HG03095 (cell line): ENCODE data around the gene NGFR.
"Not testable (repeated sequence)": the region's sequence is repeated elsewhere in the genome, so short reads cannot be mapped to it uniquely, and the experiment has no call there.

Source experiments
- ATAC-seq: cut with Tn5 transposase; IDR thresholded peaks from one replicate; pipeline ENCODE4 v1.9.1; 2021; ENCODE audit warnings: moderate library complexity; ENCODE audit not compliant: unreplicated experiment

Gene NGFR

GRCh38 chr17:49496183-49496866 is 1.2 kb downstream of the NGFR start:
- ATAC-seq: no peak

DNA sequence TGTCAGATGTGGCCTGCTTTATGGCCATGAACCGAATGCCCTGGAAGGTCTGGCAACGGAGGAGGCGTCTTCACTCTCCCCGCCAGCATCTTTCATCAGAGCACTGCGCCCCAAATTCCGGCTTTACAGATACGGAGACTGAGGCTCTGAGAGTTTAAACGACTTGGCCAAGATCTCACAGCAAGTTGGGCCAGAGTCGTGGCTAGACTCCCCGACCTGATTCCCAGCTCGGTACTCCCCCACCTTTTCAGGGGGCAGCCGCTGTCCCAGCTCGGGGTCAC is 1.7 kb downstream of the NGFR start:
- no peak for ATAC-seq

- ATAC-seq: no peak
Observed at GRCh38 chr17:49497148-49498028, 2.3 kb downstream of the NGFR start.

GRCh38 chr17:49498029-49498615 is 3.0 kb downstream of the NGFR start:
- no peak for ATAC-seq

DNA sequence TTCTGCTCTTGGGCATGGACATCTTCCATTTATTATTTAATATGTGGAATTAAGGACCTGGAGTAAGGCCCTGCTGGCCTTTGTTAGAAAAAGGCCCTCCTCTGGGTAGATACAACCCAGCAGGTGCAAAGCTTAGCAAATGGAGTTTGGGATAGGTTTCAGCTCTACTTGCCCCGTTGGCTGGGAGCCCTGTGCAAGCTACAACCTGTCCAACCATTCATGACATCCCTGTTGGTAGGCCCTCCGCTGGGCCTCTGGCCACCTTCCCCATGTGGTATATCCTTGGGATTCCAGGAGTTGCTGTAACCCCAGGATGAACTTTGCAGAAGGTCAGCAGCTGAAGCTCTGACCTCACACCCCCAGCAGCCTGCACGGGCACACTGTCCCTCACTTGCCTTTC is 6.4 kb downstream of the NGFR start:
- no peak for ATAC-seq

GRCh38 chr17:49502254-49502653 is 7.2 kb downstream of the NGFR start:
- ATAC-seq: no peak

DNA sequence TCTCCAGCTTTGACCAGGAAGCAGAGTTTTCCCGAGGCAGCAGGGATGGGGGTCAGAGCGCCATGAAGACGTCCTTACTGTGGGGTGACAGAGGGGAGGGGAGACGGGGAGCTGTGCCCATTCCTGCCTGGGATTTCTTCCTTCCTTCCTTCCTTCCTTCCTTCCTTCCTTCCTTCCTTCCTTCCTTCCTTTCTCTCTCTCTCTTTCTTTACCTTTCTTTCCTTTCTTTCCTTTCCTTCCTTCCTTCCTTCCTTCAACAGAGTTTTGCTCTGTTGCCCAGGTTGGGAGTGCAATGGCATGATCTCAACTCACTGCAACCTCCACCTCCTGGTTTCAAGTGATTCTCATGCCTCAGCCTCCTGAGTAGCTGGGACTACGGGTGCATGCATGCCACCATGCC is 7.6 kb downstream of the NGFR start:
- not testable (repeated sequence) for ATAC-seq

GRCh38 chr17:49504369-49504768 is 9.3 kb downstream of the NGFR start:
- no peak for ATAC-seq

DNA sequence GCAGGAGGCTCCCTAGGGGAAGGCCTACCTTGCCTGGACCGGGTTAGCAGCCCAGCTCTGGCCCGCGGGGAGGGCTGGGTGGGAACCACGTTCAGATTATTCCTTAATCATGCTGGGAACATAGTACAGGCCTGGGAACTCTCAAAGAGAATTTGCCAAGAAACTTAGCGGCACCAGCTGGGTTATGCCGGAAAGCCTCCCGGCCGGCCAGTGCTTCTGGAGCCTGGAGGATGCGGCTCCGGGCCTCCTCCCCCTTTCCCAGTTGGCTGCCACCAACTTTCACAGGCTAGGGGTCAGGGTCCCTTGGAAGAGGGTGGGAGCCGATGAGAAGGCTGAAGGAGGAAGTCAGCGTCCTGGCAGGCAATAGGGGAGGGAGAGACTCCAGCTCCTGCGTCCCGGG is 10.8 kb downstream of the NGFR start:
- no peak for ATAC-seq

GRCh38 chr17:49506282-49506681 is 11.2 kb downstream of the NGFR start:
- no peak for ATAC-seq

DNA sequence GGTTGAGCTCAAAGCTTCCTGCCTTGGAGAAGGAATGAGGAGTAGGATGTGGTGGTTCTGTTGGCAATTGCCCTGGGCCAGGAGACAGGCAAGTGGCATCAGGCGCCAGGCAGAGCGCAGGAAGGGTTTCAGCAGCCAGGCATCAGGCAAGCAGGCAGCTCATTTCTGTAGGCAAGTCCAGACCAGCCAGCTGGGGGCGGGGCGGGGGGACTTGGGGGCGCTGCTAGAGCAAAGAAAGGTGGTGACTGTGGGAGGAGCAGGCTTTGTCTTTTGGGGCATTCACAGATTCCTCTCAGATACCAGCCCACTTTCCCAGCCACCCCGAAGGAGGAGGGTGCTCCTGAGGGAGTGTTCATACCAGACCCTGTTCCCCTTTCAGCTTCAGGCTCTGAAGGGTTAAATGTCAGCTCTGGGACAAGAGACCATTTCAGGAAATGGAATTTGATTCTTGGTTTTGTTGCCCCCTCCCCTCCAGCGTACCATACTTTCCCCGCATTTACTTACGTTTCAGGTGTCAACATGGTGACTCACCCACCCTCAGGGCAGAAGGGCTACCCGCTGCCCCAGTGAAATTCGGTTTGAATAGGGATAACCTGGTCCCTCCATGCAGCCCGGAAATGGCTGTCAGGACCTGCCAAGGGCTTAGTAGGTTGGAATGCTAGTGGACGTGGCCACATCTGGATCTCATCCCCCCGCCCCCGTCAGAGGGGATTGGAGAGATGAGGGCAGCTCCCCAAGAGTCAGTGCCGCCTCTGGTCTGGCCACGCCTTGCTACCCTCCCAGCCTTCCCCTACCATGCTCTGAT is 13.2 kb downstream of the NGFR start:
- no peak for ATAC-seq

GRCh38 chr17:49508866-49509587 is 13.9 kb downstream of the NGFR start:
- ATAC-seq: no peak

DNA sequence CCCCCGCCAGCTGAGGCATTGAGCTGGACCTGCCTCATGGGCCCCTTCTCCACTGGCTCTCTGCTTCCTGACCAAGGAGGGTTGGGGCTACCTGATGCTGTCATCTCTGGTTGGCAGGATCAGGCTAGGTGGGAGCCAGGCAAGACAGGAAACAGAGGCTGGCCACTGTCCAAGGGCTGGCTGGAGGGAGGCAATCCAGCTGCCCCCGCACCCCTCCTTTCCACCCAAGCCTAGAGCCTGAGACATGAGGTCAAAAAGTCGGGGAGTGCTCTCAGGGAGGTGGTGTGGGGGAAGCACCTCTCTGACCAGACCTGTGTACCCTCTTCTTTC is 14.5 kb downstream of the NGFR start:
- ATAC-seq: no peak

GRCh38 chr17:49510059-49510719 is 15.1 kb downstream of the NGFR start:
- ATAC-seq: no peak

DNA sequence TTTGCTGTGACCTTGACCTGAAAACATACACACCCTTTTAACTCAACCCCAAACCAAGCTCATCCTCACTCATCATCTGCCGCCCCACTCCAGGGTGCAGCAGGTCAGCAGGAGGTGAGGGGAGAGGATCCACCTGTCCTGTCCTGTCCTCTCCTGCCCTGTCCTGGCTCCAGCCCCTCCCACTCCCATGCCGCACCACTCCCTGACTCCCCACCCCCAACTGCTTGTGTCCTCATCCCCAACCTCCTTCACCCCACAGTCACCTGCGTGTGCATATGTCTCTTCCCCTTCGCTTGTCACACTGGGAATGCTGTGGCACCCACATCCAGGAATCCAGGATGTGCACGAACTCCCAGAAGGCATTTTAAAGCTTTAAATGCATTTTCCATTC is 15.6 kb downstream of the NGFR start:
- ATAC-seq: no peak

GRCh38 chr17:49511810-49512209 is 16.7 kb downstream of the NGFR start:
- ATAC-seq: no peak

DNA sequence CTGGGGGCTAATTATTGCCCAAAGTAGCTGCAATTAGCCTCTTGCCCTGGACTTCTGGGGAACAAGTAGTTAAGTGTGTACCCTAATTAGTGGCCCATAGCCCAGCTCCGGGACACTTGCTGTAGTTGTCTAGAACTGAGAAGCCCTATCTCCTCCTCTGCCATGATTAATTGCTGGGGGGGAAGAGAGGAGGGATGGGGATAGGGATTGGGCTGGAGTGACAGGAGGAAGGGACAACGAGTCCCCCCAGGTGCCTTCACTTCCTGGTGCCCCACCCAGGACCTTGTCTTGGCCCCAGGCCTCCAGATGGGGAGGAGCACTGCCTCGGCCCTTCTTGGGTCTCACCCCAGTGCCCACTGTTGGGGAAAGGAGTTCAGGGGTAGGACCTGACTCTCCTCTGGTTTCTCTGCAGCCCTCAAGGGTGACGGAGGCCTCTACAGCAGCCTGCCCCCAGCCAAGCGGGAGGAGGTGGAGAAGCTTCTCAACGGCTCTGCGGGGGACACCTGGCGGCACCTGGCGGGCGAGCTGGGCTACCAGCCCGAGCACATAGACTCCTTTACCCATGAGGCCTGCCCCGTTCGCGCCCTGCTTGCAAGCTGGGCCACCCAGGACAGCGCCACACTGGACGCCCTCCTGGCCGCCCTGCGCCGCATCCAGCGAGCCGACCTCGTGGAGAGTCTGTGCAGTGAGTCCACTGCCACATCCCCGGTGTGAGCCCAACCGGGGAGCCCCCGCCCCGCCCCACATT is 17.4 kb downstream of the NGFR start:
- ATAC-seq: no peak

DNA sequence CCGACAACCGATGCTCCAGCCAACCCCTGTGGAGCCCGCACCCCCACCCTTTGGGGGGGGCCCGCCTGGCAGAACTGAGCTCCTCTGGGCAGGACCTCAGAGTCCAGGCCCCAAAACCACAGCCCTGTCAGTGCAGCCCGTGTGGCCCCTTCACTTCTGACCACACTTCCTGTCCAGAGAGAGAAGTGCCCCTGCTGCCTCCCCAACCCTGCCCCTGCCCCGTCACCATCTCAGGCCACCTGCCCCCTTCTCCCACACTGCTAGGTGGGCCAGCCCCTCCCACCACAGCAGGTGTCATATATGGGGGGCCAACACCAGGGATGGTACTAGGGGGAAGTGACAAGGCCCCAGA is 17.9 kb downstream of the NGFR start:
- no peak for ATAC-seq

- no peak for ATAC-seq
Observed at GRCh38 chr17:49513641-49514040, 18.5 kb downstream of the NGFR start.
